HEK293 (cell line): ENCODE results near the gene AARS2.
A peak's percentile ranks its signal among the peaks of the same experiment; 100 is the strongest.

Source experiments
- BCL11B ChIP-seq: fragments of 450-650 bp; formaldehyde crosslinking; IDR thresholded peaks from 2 replicates; pipeline ENCODE4 v1.5.1; 2016; ENCODE audit warnings: low read depth, missing biosample characterization, missing genetic modification characterization
- EGR2 ChIP-seq: fragments of 450-650 bp; formaldehyde crosslinking; IDR thresholded peaks from 2 replicates; pipeline ENCODE4 v1.5.1; 2016; ENCODE audit warnings: low read depth, missing biosample characterization, missing genetic modification characterization
- HOXA7 ChIP-seq: sonication (generic); formaldehyde crosslinking; IDR thresholded peaks from 2 replicates; pipeline ENCODE4 v1.8.1; 2022; ENCODE audit warnings: missing genetic modification reagents, borderline replicate concordance
- KLF8 ChIP-seq: fragments of 450-650 bp; formaldehyde crosslinking; IDR thresholded peaks from 2 replicates; pipeline ENCODE4 v1.5.1; 2016; ENCODE audit warnings: missing biosample characterization, missing genetic modification characterization
- SETDB1 ChIP-seq: IDR thresholded peaks from one replicate; pipeline ENCODE4 v1.6.1; 2017; ENCODE audit warnings: mild to moderate bottlenecking, low read length, moderate library complexity, mixed read lengths; ENCODE audit not compliant: insufficient read length
- TCF7L2 ChIP-seq: IDR thresholded peaks from 2 replicates; pipeline ENCODE4 v1.6.1; 2011; ENCODE audit warnings: low read depth, mild to moderate bottlenecking, inconsistent platforms, low read length, moderate library complexity, borderline replicate concordance
- ZBTB17 ChIP-seq: fragments of 450-650 bp; formaldehyde crosslinking; IDR thresholded peaks from 2 replicates; pipeline ENCODE4 v1.5.1; 2016; ENCODE audit warnings: missing biosample characterization, missing genetic modification characterization
- ZIC2 ChIP-seq: fragments of 450-650 bp; formaldehyde crosslinking; IDR thresholded peaks from 2 replicates; pipeline ENCODE4 v1.5.1; 2016; ENCODE audit warnings: missing biosample characterization, missing genetic modification characterization
- ZNF132 ChIP-seq: fragments of 450-650 bp; formaldehyde crosslinking; IDR thresholded peaks from 2 replicates; pipeline ENCODE4 v1.5.1; 2017; ENCODE audit warnings: missing biosample characterization, missing genetic modification characterization, borderline replicate concordance
- ZNF23 ChIP-seq: fragments of 450-650 bp; formaldehyde crosslinking; IDR thresholded peaks from 2 replicates; pipeline ENCODE4 v1.5.1; 2016; ENCODE audit warnings: missing biosample characterization, missing genetic modification characterization, borderline replicate concordance
- ZNF239 ChIP-seq: fragments of 450-650 bp; formaldehyde crosslinking; IDR thresholded peaks from 2 replicates; pipeline ENCODE4 v1.5.1; 2016; ENCODE audit warnings: missing biosample characterization, missing genetic modification characterization
- ZNF274 ChIP-seq, 2 experiments: fragments of 200-500 bp in 1 of 2; fragments of 450-650 bp in 1 of 2; sonication (Bioruptor generic) in 1 of 2; formaldehyde crosslinking in 1 of 2; IDR thresholded peaks; 2 replicates each; pipeline versions ENCODE4 v1.5.1 to v1.6.1; 2014 to 2016; ENCODE audit warnings: borderline replicate concordance in 1 of 2, inconsistent platforms in 1 of 2, low read length in 1 of 2, missing biosample characterization in 1 of 2, missing genetic modification characterization in 1 of 2
- ZNF292 ChIP-seq: fragments of 450-650 bp; formaldehyde crosslinking; IDR thresholded peaks from 2 replicates; pipeline ENCODE4 v1.5.1; 2016; ENCODE audit warnings: low read depth, missing biosample characterization, missing genetic modification characterization, borderline replicate concordance
- ZNF335 ChIP-seq: fragments of 450-650 bp; formaldehyde crosslinking; conservative IDR thresholded peaks from 2 replicates; pipeline ENCODE4 v1.5.1; 2016; ENCODE audit warnings: missing biosample characterization, missing genetic modification characterization
- ZNF366 ChIP-seq: fragments of 450-650 bp; formaldehyde crosslinking; conservative IDR thresholded peaks from 2 replicates; pipeline ENCODE4 v1.5.1; 2016; ENCODE audit warnings: missing biosample characterization, missing genetic modification characterization
- ZNF391 ChIP-seq: fragments of 450-650 bp; formaldehyde crosslinking; IDR thresholded peaks from 2 replicates; pipeline ENCODE4 v1.5.1; 2016; ENCODE audit warnings: low read depth, missing biosample characterization, missing genetic modification characterization, borderline replicate concordance
- ZNF394 ChIP-seq: fragments of 450-650 bp; formaldehyde crosslinking; IDR thresholded peaks from 2 replicates; pipeline ENCODE4 v1.5.1; 2016; ENCODE audit warnings: missing biosample characterization, missing genetic modification characterization, mild to moderate bottlenecking, moderate library complexity, borderline replicate concordance
- ZNF433 ChIP-seq: fragments of 450-650 bp; formaldehyde crosslinking; IDR thresholded peaks from 2 replicates; pipeline ENCODE4 v1.5.1; 2016; ENCODE audit warnings: missing biosample characterization, missing genetic modification characterization, low read depth
- ZNF473 ChIP-seq: fragments of 450-650 bp; formaldehyde crosslinking; IDR thresholded peaks from 2 replicates; pipeline ENCODE4 v1.5.1; 2017; ENCODE audit warnings: missing biosample characterization, missing genetic modification characterization
- ZNF548 ChIP-seq: fragments of 450-650 bp; formaldehyde crosslinking; IDR thresholded peaks from 2 replicates; pipeline ENCODE4 v1.5.1; 2016; ENCODE audit warnings: missing biosample characterization, missing genetic modification characterization
- ZNF560 ChIP-seq: fragments of 450-650 bp; formaldehyde crosslinking; IDR thresholded peaks from 2 replicates; pipeline ENCODE4 v1.5.1; 2017; ENCODE audit warnings: missing biosample characterization, missing genetic modification characterization, borderline replicate concordance
- ZNF610 ChIP-seq: fragments of 450-650 bp; formaldehyde crosslinking; IDR thresholded peaks from 2 replicates; pipeline ENCODE4 v1.5.1; 2016; ENCODE audit warnings: missing biosample characterization, missing genetic modification characterization, borderline replicate concordance
- ZNF626 ChIP-seq: fragments of 450-650 bp; sonication (Bioruptor Pico); formaldehyde crosslinking; IDR thresholded peaks from 2 replicates; pipeline ENCODE4 v1.5.1; 2018; ENCODE audit warnings: missing biosample characterization, missing genetic modification characterization, inconsistent platforms
- ZNF658 ChIP-seq: fragments of 450-650 bp; formaldehyde crosslinking; IDR thresholded peaks from 2 replicates; pipeline ENCODE4; 2016; ENCODE audit warnings: missing biosample characterization, missing genetic modification characterization
- ZNF701 ChIP-seq: fragments of 450-650 bp; formaldehyde crosslinking; IDR thresholded peaks from 2 replicates; pipeline ENCODE4 v1.5.1; 2016; ENCODE audit warnings: missing biosample characterization, missing genetic modification characterization
- ZNF777 ChIP-seq: fragments of 450-650 bp; formaldehyde crosslinking; IDR thresholded peaks from 2 replicates; pipeline ENCODE4 v1.5.1; 2017; ENCODE audit warnings: missing biosample characterization, missing genetic modification characterization, borderline replicate concordance
- ZXDB ChIP-seq: fragments of 450-650 bp; formaldehyde crosslinking; IDR thresholded peaks from 2 replicates; pipeline ENCODE4 v1.5.1; 2016; ENCODE audit warnings: missing biosample characterization, missing genetic modification characterization
- TF ChIP-seq, protein P1 (sequence below): fragments of 450-650 bp; formaldehyde crosslinking; IDR thresholded peaks from 2 replicates; pipeline ENCODE4 v1.5.1; 2016; ENCODE audit warnings: missing biosample characterization, missing genetic modification characterization
- TF ChIP-seq, protein P2 (sequence below): fragments of 450-650 bp; formaldehyde crosslinking; IDR thresholded peaks from 2 replicates; pipeline ENCODE4; 2016; ENCODE audit warnings: missing biosample characterization, missing genetic modification characterization
- TF ChIP-seq, protein P3 (sequence below): fragments of 450-650 bp; formaldehyde crosslinking; IDR thresholded peaks from 2 replicates; pipeline ENCODE4 v1.5.1; 2016; ENCODE audit warnings: missing biosample characterization, missing genetic modification characterization
- TF ChIP-seq, protein P4 (sequence below): fragments of 450-650 bp; formaldehyde crosslinking; IDR thresholded peaks from 2 replicates; pipeline ENCODE4 v1.5.1; 2016; ENCODE audit warnings: missing biosample characterization, missing genetic modification characterization

The AARS2 gene

DNA sequence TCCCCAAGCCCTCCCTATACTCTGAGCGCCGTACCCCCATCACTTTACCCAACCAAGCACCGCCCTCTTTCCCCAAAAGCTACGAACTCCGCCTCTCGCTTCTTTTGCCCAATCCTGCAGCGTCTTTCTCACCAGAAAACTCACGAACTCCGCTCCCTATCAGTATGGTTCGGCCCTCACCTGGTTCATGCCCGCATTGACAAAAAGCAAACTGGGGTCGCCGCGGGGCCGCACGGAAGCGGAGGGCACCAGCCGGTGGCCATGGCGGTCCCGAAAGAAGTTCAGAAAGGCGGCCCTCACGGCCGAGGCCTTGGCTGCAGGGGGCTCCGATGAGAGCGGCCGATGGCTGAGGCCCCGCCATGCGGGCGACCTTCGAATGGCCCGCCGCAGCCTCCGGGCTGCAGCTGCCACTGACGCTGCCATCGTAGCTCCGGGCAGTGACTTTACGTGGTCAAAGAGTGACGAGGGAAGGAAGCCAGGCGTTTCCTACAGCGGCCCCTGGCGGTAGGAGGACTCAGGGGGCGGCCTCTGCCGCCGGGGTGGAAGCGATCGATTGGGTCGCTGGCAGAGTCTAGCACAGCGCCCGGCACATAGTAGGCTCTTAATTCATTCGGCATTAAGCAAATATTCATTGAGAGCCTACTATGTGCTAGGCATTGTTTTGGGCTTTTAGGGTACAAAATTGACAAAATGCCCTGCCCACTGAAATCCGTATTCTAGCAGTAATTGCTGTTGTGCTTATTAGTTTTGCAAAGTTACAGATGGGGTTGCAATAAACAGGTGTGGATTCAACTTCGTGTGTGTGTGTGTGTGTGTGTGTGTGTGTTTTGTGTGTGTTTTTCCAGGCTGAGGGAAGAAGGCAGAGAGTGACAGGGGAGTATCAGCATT, at the start of gene AARS2 (continued):
- TF ChIP-seq, protein P1, sequence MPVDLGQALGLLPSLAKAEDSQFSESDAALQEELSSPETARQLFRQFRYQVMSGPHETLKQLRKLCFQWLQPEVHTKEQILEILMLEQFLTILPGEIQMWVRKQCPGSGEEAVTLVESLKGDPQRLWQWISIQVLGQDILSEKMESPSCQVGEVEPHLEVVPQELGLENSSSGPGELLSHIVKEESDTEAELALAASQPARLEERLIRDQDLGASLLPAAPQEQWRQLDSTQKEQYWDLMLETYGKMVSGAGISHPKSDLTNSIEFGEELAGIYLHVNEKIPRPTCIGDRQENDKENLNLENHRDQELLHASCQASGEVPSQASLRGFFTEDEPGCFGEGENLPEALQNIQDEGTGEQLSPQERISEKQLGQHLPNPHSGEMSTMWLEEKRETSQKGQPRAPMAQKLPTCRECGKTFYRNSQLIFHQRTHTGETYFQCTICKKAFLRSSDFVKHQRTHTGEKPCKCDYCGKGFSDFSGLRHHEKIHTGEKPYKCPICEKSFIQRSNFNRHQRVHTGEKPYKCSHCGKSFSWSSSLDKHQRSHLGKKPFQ (tag by site-specific recombination), result no peak
- TF ChIP-seq ZNF560 (tag by site-specific recombination) (no peak), KLF8 (tag by site-specific recombination) (peak; percentile 85), ZNF239 (tag by site-specific recombination) (peak; percentile 73; the same call in 1 of the 2 replicates), ZNF23 (tag by site-specific recombination) (no peak; the same call in 1 of the 2 replicates), ZNF658 (tag by site-specific recombination) (no peak), ZNF473 (tag by site-specific recombination) (no peak), HOXA7 (CRISPR knock-in tag) (peak; percentile 48; the same call in 1 of the 2 replicates), ZNF777 (0 out of 2 replicates have a peak, but pooled peaks have one; percentile 37), ZNF335 (tag by site-specific recombination) (peak; percentile 81), ZNF610 (peak; percentile 83; the same call in 1 of the 2 replicates), ZNF701 (no peak), ZNF626 (tag by site-specific recombination) (no peak), ZNF433 (tag by site-specific recombination) (no peak), ZIC2 (tag by site-specific recombination) (no peak), BCL11B (tag by site-specific recombination) (peak; percentile 87), ZXDB (tag by site-specific recombination) (peak; percentile 96), ZNF548 (no peak), ZNF391 (tag by site-specific recombination) (peak; percentile 79; the same call in 1 of the 2 replicates), SETDB1 (peak; percentile 58), ZBTB17 (tag by site-specific recombination) (peak; percentile 97), ZNF132 (no peak), TCF7L2 (no peak), EGR2 (tag by site-specific recombination) (peak; percentile 29; the same call in 1 of the 2 replicates), ZNF274 (IDR thresholded peaks at IDR 0.05; ENCODE audit: low read length) (no peak), ZNF274 (tag by site-specific recombination; IDR thresholded peaks at IDR 0.05; ENCODE audit: borderline replicate concordance) (no peak), ZNF366 (tag by site-specific recombination) (peak; percentile 53; the same call in 1 of the 2 replicates), ZNF292 (tag by site-specific recombination) (no peak), ZNF394 (peak; percentile 89)
- TF ChIP-seq, protein P2, sequence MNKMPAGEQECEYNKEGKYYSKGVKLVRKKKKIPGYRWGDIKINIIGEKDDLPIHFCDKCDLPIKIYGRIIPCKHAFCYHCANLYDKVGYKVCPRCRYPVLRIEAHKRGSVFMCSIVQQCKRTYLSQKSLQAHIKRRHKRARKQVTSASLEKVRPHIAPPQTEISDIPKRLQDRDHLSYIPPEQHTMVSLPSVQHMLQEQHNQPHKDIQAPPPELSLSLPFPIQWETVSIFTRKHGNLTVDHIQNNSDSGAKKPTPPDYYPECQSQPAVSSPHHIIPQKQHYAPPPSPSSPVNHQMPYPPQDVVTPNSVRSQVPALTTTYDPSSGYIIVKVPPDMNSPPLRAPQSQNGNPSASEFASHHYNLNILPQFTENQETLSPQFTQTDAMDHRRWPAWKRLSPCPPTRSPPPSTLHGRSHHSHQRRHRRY (tag by site-specific recombination), result peak; percentile 66; the same call in 1 of the 2 replicates
- TF ChIP-seq, protein P3, sequence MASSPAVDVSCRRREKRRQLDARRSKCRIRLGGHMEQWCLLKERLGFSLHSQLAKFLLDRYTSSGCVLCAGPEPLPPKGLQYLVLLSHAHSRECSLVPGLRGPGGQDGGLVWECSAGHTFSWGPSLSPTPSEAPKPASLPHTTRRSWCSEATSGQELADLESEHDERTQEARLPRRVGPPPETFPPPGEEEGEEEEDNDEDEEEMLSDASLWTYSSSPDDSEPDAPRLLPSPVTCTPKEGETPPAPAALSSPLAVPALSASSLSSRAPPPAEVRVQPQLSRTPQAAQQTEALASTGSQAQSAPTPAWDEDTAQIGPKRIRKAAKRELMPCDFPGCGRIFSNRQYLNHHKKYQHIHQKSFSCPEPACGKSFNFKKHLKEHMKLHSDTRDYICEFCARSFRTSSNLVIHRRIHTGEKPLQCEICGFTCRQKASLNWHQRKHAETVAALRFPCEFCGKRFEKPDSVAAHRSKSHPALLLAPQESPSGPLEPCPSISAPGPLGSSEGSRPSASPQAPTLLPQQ (tag by site-specific recombination), result peak; percentile 90; the same call in 1 of the 2 replicates
- TF ChIP-seq, protein P4, sequence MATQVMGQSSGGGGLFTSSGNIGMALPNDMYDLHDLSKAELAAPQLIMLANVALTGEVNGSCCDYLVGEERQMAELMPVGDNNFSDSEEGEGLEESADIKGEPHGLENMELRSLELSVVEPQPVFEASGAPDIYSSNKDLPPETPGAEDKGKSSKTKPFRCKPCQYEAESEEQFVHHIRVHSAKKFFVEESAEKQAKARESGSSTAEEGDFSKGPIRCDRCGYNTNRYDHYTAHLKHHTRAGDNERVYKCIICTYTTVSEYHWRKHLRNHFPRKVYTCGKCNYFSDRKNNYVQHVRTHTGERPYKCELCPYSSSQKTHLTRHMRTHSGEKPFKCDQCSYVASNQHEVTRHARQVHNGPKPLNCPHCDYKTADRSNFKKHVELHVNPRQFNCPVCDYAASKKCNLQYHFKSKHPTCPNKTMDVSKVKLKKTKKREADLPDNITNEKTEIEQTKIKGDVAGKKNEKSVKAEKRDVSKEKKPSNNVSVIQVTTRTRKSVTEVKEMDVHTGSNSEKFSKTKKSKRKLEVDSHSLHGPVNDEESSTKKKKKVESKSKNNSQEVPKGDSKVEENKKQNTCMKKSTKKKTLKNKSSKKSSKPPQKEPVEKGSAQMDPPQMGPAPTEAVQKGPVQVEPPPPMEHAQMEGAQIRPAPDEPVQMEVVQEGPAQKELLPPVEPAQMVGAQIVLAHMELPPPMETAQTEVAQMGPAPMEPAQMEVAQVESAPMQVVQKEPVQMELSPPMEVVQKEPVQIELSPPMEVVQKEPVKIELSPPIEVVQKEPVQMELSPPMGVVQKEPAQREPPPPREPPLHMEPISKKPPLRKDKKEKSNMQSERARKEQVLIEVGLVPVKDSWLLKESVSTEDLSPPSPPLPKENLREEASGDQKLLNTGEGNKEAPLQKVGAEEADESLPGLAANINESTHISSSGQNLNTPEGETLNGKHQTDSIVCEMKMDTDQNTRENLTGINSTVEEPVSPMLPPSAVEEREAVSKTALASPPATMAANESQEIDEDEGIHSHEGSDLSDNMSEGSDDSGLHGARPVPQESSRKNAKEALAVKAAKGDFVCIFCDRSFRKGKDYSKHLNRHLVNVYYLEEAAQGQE, result no peak; the same call in 1 of the 2 replicates
